Fibroblast of lung (primary cell): ENCODE results near the gene CCT8. TPM values are rescaled to one million over a fixed set of nuclear protein-coding genes. Genes with fewer than 3 reads are reported as not detected.

ENCODE experiments used
- DNase-seq, 2 donors: peaks; one replicate each; pipeline versions ENCODE4 v3.0.0 to v3.0.0-alpha.2; 2010; ENCODE audit warnings: low read depth in 2 of 2
- H2AFZ ChIP-seq: 2 replicates; pipeline ENCODE4 v1.5.1; 2012; ENCODE audit warnings: low read length, control low read depth, inconsistent platforms
- H3K27ac ChIP-seq: 2 replicates; pipeline ENCODE4 v1.5.1; 2011; ENCODE audit warnings: low read length, control low read depth; ENCODE audit not compliant: insufficient read depth
- H3K27me3 ChIP-seq: 2 replicates; pipeline ENCODE4 v1.5.1; 2011; ENCODE audit warnings: mild to moderate bottlenecking, low read length; ENCODE audit not compliant: control insufficient read depth, insufficient read depth
- H3K36me3 ChIP-seq: 2 replicates; pipeline ENCODE4 v1.5.1; 2011; ENCODE audit warnings: low read length; ENCODE audit not compliant: control insufficient read depth, insufficient read depth
- H3K4me1 ChIP-seq: 2 replicates; pipeline ENCODE4 v1.5.1; 2011; ENCODE audit warnings: low read length; ENCODE audit not compliant: control insufficient read depth, insufficient read depth; ENCODE audit errors: extremely low read depth
- H3K4me2 ChIP-seq: 2 replicates; pipeline ENCODE4 v1.5.1; 2011; ENCODE audit warnings: low read length, control low read depth; ENCODE audit not compliant: insufficient read depth; ENCODE audit errors: extremely low read depth
- H3K4me3 ChIP-seq, 4 experiments: fragments of 200-600 bp in 1 of 4; sonication (generic) in 1 of 4; replicated peaks in 1 of 4; 2 replicates each; pipeline ENCODE4 v1.5.1; 2011 to 2016; ENCODE audit warnings: low read length in 4 of 4, low read depth in 3 of 4, mild to moderate bottlenecking in 3 of 4, control low read depth in 2 of 4, inconsistent platforms in 1 of 4, mixed read lengths in 1 of 4; ENCODE audit not compliant: insufficient read depth in 1 of 4; ENCODE audit errors: control extremely low read depth in 1 of 4
- H3K79me2 ChIP-seq: 2 replicates; pipeline ENCODE4 v1.5.1; 2012; ENCODE audit warnings: mild to moderate bottlenecking, low read length, inconsistent platforms; ENCODE audit not compliant: control insufficient read depth, insufficient read depth
- H3K9ac ChIP-seq: 2 replicates; pipeline ENCODE4 v1.5.1; 2011; ENCODE audit warnings: mild to moderate bottlenecking, low read length, control low read depth; ENCODE audit not compliant: insufficient read depth
- H3K9me3 ChIP-seq: 2 replicates; pipeline ENCODE4 v1.5.1; 2012; ENCODE audit warnings: low read depth, low read length; ENCODE audit not compliant: control insufficient read depth, insufficient read depth
- H4K20me1 ChIP-seq: 2 replicates; pipeline ENCODE4 v1.5.1; 2011; ENCODE audit warnings: low read length; ENCODE audit not compliant: control insufficient read depth, insufficient read depth; ENCODE audit errors: extremely low read depth
- CTCF ChIP-seq, 2 donors: IDR thresholded peaks in 1 of 2; conservative IDR thresholded peaks in 1 of 2; 1 replicate in 1 of 2; 2 replicates in 1 of 2; pipeline ENCODE4 v1.5.1; 2011 to 2012; ENCODE audit warnings: low read length in 2 of 2, control low read depth in 1 of 2, inconsistent platforms in 1 of 2, low read depth in 1 of 2, mild to moderate bottlenecking in 1 of 2
- EZH2 ChIP-seq: IDR thresholded peaks from 2 replicates; pipeline ENCODE4 v1.5.1; 2012; ENCODE audit warnings: low read length, control low read depth, mild to moderate bottlenecking; ENCODE audit errors: missing control alignments
- polyA plus RNA-seq, 2 donors: library from polyadenylated mRNA; depleted of rRNA in 1 of 2; stranded (reverse) in 1 of 2; unstranded in 1 of 2; fragments of >200 nt; gene quantifications; 2 replicates each; pipeline ENCODE4 v1.2.1, GENCODE V29; 2011 to 2012; ENCODE audit warnings: missing spikeins in 1 of 2
- total RNA-seq: library from RNA; depleted of rRNA; stranded (reverse); fragments of >200 nt; gene quantifications from 2 replicates; pipeline ENCODE4 v1.2.1, GENCODE V29; 2014

CCT8 gene
- total and polyA plus RNA-seq, 2 donors (not counting 1 experiment from before 2014, with no cell fraction given), result 207 to 209 TPM

- no peaks in the 10 kb centered on the region for H3K79me2 ChIP-seq
- no peak overlapping the region for H2AFZ ChIP-seq
- no peak overlapping the region for H3K9ac ChIP-seq
- H3K4me2 ChIP-seq, result no peak overlapping the region
- no peak overlapping the region for H3K27ac ChIP-seq
- H3K4me1 ChIP-seq, result no peaks in the 10 kb centered on the region
- no peak for TF ChIP-seq CTCF (conservative IDR thresholded peaks at IDR 0.05 in 1 of 2, IDR thresholded peaks at IDR 0.05 in 1 of 2; ENCODE audit: low read depth in 1 of 2, low read length in 2 of 2)
- no peak for TF ChIP-seq EZH2
- no peaks in the 10 kb centered on the region for H3K27me3 ChIP-seq
- no peak overlapping the region for H3K4me3 ChIP-seq
- no peaks in the 10 kb centered on the region for H3K9me3 ChIP-seq
- H3K36me3 ChIP-seq, result peaks cover 9% of the 10 kb centered on the region
- H4K20me1 ChIP-seq, result no peaks in the 10 kb centered on the region
- DNase-seq, result no peak
These were observed 18.4 kb downstream of the CCT8 start for GRCh38 chr21:29055080-29055479.

GRCh38 chr21:29053656-29054055 is 19.8 kb downstream of the CCT8 start:
- Histone ChIP-seq H3K9me3 (no peaks in the 10 kb centered on the region), H3K4me1 (no peaks in the 10 kb centered on the region), H3K27me3 (no peaks in the 10 kb centered on the region), H3K79me2 (no peaks in the 10 kb centered on the region), H3K4me3 (no peak overlapping the region), H3K36me3 (peaks cover 12% of the 10 kb centered on the region), H3K27ac (no peak overlapping the region), H2AFZ (no peak overlapping the region), H4K20me1 (no peaks in the 10 kb centered on the region), H3K4me2 (no peak overlapping the region), H3K9ac (no peak overlapping the region)
- TF ChIP-seq EZH2 (no peak), CTCF (conservative IDR thresholded peaks at IDR 0.05 in 1 of 2, IDR thresholded peaks at IDR 0.05 in 1 of 2; ENCODE audit: low read depth in 1 of 2, low read length in 2 of 2) (no peak)
- DNase-seq, result peak; percentile 39 to 77

GRCh38 chr21:29053011-29053553 is 20.4 kb downstream of the CCT8 start:
- H3K36me3 ChIP-seq, result peaks cover 12% of the 10 kb centered on the region
- H3K79me2 ChIP-seq, result no peaks in the 10 kb centered on the region
- TF ChIP-seq EZH2, result no peak
- TF ChIP-seq CTCF (conservative IDR thresholded peaks at IDR 0.05 in 1 of 2, IDR thresholded peaks at IDR 0.05 in 1 of 2; ENCODE audit: low read depth in 1 of 2, low read length in 2 of 2), result no peak
- no peaks in the 10 kb centered on the region for H3K27me3 ChIP-seq
- H4K20me1 ChIP-seq, result no peaks in the 10 kb centered on the region
- H3K9ac ChIP-seq, result no peak overlapping the region
- no peaks in the 10 kb centered on the region for H3K4me1 ChIP-seq
- no peak overlapping the region for H3K4me2 ChIP-seq
- no peak for DNase-seq
- H3K27ac ChIP-seq, result no peak overlapping the region
- no peak overlapping the region for H3K4me3 ChIP-seq
- no peak overlapping the region for H2AFZ ChIP-seq
- no peaks in the 10 kb centered on the region for H3K9me3 ChIP-seq
